NCI-H2196 (cell line): ENCODE results near the gene DNAH7.
A peak's percentile ranks its signal among the peaks of the same experiment; 100 is the strongest.

Experiments used
- DNase-seq: peaks from one replicate; lab custom pipeline; 2025; ENCODE audit not compliant: unreplicated experiment; lab: John Stamatoyannopoulos, UW

The DNAH7 gene

DNA sequence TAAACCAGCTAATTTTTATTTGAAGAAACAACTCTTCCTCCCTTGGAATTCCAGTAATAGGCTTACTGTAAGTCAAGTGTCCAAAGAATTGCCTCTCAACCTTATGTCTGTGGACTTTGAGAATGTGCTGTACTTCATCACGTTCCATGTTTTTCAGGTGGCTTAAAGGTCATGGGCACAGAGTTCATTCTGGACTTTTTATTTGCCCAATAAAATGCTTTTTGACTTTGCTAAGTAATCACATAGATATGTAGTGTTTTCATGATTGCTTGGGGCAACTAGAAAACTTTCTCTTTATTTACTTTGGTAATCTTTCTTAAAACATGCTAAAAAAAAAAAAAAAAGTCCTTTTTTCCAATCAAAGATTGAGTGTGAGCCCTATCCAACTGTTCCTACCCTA is 10.4 kb upstream of the DNAH7 start:
- DNase-seq, result no peak

DNA sequence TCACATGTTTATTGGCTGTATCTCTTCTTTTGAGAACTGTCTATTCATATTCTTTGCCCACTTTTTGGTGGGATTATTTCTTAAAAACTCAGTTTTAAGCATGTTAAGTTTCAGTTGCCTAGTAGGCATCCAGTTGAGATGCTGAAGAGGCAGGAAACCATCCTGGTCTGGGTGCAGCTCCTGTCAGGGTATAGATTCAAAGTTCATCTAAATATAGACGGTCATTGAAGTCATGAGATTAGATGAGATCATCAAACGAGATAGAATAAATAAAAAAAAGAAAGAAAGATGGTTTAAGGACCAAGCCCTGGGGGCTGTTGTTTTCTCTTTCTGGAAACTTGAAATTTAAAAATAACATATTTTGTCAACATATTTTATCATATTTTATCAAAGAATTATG is 9.2 kb upstream of the DNAH7 start:
- DNase-seq, result no peak

DNA sequence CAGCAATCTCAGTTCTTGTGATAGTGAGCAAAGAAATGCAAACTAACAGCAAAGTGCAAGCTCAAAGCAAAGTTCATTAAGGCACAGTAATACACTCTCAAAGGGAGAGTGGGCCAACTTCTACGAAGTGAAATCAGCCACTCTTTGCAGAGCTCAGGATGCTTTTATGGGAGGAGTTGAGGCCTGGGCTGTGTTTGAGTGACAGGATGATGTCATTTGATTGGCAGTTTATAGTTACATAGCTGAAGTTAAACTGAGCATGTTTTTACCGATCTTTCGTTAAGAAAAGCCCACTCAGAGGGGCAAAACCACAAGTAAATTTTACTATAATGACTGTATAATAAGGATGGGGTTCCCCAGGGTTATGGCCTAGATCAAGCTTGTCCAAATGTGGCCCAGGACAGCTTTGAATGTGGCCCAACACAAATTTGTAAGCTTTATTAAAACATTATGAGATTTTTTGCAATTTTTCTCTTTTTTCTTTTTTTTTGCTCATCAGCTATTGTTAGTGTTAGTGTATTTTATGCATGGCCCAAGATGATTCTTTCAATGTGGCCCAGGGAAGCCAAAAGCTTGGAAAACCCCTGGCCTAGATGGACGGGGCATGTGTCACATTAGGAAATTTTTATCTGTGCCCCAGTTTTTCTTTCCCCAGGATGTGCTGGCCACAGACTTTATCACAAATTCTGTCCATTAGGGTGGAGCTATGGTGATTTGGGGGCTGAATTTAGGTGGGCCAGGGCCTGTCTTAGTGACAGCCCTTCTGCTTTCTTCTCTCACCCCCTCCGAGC is 8.3 kb upstream of the DNAH7 start:
- DNase-seq, result no peak

DNA sequence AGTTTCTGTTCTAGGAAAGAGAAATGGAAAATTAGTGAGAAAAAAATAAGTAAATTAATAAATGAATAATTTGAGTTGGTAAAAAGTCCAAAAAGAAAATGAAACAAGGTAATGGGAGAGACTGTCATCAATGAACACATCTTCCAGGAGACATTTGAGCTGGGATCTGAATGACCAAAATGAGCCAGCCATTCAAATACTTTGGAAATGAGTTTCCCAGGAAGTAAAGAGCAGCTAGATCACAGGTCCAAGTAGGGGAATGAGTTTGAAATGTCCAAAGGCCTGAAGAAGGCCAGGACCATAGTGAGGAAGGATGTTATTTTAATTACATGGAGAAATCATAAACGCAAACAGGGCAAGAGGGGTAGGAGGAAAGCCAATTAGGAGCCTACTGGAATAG is 6.6 kb upstream of the DNAH7 start:
- no peak for DNase-seq

DNA sequence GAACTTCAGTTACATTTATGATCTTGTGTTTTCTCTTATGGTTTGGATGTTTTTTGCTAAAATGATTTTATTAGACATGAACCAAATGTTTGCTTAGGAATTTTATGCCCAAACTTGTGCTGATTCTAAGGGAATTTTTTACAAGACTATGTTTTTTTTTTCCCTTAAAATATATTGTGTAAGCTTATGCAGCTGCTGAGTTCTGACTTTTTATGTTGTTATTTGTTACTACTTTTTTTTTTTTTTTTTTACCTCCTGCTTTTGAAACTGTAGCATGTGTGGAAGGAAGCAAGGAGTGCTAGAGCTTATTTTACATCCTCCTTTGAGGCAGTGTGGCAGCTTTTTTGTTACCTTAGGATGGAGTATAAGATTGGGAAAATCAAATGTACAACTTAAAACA is 6.0 kb upstream of the DNAH7 start:
- no peak for DNase-seq

DNA sequence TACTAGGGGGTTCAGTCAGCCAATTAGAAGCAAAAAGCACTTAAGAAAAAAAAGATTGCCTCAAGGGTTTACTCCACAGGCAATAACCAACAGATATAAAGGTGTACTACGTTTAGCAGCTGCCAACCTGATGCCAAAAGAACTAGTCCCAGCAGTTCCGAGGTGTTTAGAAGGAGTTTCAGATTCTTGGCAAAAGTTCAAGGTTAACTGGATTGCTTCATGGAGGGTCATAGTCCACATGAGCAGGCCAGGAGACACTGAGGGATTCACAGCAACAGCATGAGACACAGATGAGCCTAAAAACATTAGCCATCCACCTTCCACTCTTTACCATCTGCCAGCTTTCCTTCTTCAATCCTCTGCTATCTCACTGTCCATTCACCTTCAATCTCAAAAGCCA is 4.9 kb upstream of the DNAH7 start:
- no peak for DNase-seq

DNA sequence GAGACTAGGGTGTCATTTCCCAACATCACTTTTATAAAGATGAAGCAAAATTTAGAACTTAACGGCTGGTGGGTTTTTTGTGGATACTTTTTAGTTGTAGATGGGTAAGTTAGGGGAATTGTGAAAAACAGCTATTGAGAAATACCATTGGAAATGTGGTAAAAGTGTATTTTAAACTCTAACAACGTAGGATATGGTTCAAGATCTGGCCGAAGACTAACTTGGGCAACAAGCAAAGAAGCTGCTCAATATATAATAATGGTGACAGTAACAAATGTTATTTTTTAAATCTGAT is 1.6 kb downstream of the DNAH7 start:
- no peak for DNase-seq

DNA sequence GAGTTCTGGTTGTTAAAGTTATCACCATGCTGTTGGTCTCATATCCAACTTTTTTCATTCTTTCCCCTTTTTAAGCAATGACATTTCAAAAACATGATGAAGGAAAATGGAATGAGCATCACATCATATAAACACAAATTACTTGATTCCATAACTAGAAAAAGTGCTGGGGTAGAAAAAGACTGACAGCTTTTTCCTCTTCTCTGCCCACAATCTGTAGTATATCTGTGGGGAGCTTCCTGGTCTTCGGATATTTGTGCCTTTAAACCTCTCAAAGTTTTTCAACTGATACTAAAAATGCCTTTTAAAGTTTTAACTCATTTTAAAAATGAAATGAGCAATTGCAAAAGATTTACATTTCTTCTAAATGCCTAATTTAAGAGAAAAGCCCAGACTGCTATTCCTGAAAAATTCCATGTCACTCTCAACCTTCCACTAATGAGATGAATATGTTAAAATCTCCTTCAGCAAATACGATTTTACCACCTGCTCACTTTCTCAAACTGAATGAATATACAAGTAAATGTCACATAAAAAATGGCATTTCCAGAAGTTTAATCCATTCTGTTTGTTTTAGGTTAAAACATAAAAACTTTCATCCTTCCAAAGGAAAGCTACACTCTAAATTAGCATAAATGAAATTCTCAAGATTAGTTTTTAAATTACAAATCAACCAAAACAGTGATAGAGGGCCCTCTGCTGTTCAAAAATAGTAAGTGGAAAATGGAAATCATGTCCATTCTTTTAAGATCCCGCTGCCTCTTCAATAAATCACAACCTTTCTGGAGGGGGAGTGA is 2.1 kb downstream of the DNAH7 start:
- peak; percentile 32 for DNase-seq

DNA sequence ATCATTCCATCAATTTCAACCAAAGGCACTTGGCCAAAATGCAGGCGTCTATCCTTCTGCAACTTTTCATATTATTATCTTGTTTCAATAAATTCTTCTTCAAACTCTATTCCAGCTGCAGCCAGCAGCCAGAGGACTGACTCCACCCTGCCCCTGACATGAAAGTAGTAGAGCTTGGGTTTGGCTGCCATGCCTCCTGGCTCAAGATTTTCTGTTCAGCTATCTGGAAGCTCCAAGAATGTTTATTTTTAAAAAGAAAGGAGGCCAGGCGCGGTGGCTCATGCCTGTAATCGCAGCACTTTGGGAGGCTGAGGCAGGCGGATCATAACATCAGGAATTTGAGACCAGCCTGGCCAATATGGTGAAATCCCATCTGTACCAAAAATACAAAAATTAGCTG is 4.9 kb downstream of the DNAH7 start:
- no peak for DNase-seq

DNA sequence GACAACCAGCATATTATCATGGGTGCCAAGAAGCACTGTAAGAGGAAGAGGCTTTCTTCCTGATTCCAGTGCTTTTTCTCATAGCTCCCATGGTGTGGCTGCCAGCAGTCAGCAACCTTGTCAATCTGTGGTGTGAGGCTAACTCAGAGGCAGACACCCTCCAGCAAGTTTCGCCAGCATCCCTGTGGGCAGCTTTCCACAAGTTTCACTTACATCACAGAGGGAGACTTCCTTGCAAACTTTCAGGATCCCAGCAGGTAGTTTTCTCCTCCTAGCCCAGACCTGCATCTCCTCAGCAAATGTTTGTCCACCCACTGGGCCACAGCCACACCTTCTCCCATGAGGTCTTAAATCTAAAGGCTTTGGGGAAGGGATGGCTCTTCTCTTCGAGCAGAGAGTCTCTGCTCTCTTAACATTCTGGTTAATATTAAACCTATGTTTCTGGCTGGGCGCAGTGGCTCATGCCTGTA is 9.1 kb downstream of the DNAH7 start:
- no peak for DNase-seq

DNA sequence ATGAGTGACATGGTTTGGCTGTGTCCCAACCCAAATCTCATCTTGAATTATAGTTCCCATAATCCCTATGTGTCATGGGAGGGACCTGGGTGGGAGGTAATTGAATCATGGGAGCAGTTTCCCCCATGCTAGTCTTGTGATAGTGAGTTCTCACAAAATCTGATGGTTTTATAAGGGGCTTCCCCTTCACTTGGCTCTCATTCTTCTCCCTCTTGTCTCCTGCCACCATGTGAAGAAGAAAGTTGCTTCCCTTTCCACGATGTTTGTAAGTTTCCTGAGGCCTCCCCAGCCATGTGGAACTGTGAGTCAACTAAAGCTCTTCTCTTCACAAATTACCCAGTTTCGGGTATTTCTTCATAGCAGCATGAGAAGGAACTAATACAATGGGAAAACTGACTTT is 14.0 kb downstream of the DNAH7 start:
- no peak for DNase-seq

DNA sequence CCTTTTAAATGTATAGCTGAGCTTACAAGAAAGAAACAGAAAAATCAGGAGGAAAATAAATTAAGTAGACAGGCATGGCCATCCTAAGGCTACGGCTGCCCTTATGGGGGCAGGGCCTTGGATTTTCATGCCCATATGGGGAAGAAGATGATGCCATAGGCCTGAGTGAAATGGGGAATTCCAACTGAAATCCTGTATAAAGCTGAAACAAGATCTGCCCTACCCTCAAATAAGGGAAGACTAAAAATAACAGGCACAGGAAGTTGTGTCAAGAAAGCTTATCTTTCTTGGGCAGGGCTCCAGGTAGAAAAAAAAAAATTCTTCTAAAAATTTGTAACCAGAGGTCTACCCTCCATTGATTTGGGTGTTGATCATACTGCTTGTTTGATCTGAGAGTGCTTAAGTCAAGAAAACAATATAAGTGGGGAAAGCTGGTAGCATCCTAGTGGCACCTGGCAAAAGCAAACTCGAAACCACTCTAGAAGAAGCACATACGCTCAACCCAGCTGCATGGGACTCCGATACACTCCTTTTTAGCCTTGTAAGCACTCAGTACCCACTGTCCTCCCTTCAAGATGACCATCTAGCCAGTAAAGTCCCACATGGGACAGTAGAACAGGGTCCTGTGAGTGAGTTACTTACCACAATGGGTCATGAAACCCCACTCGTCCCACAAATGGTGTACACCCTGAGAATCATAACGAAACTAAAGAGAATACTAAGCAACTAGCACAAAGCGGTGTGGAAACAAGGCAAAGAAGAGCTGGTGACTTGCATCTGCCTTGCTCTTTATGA is 22.3 kb downstream of the DNAH7 start:
- no peak for DNase-seq

DNA sequence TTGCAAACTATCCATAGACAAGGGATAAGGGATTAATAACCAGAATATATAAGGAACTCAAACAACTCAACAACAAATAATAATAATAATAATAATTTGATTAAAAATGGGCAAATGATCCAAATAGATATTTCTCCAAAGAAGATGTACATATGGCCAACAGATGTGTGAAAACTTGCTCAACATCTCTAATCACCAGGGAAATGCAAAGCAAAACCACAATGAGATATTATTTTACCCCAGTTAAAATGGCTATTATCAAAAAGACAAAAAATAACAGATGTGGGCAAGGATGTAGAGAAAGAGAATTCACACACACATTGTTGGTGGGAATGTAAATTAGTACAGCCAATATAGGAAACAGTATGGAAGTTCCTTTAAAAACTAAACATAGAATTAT is 26.9 kb downstream of the DNAH7 start:
- no peak for DNase-seq

DNA sequence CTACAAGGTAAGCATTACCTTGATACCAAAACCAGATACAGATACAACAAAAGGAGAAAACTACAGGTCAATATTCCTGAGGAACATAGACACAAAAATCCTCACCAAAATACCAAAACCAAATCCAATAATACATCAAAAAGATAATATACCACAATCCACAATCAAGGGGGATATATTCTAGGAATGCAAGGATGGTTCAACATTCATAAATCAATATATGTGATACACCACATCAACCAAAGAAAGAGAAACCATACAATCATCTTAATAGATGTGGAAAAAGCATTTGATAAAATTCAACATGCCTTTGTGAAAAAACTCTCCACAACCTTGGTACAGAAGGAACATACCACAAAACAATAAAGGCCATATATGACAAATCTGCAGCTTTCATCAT is 28.4 kb downstream of the DNAH7 start:
- DNase-seq, result no peak

DNA sequence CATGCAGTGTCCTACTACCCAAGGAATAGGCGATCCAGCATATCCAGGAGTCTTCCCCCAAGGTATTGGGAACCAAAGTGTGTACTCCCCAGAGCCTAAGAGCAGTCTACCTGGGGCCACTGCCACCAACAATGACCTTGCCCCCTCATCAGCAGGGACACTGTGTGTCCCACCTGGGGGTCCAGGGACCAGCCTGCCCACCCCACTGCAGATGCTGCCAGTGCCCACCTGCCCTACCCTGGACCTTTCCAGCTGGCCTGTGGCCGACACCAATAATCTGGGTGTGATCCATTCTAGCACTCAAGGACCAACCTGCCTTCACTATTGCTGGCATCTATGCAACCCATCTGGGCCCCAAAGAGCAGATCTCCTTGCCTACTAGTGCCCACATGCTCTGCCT is 32.2 kb downstream of the DNAH7 start:
- no peak for DNase-seq

DNA sequence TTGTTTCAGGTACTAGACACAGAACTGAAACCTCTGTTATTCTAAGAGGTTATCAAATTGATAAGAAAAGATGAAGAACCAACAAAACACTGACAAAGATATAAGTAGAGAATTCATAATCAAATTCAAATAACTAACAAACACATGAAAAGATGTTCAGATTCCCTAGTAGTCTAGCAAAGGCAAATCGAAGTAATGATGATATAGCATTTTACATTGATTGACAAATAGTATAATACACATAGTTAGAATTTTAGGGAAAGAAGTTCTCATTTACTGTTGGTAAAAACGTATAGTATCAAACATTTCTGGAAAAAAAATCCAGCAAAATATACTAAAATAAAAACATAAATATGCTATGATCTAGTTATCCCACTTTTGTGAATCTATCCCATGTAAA is 50.6 kb downstream of the DNAH7 start:
- DNase-seq, result no peak

DNA sequence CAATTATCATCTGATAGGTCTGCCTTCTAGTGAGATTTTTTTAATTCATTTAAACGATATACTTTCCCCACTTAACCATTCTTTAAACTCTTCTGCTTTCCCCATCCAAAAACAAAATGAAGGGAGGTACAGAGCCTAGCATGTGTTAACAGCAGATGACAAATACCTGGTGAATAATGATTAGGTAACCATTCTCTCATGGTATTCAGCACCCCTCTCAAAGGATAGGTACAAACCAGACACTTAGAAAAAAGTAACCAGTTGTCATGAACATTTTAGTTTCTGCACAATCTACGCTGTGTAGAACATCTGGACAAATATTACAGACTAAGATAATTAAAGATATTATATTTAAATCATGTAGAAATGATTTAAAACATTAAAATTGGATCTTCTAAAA is 56.3 kb downstream of the DNAH7 start:
- DNase-seq, result no peak

DNA sequence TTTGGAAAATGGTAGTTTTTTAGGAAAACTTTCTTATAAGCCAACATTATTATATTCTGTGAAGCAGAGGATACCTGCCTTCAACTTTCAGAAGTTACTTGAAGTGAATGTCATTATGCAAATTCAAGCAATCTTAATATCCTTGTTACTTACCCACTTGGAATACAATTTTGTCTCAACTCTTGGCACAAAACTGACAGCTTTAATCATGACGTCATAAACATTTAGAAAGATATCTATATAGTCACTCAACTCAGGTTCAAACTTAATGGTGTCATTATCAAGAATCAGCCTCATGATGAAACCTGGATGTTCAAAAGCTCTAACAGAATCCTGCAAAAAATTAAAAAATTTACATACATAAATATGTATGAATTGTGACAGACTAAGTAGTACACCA is 68.1 kb downstream of the DNAH7 start:
- DNase-seq, result no peak

DNA sequence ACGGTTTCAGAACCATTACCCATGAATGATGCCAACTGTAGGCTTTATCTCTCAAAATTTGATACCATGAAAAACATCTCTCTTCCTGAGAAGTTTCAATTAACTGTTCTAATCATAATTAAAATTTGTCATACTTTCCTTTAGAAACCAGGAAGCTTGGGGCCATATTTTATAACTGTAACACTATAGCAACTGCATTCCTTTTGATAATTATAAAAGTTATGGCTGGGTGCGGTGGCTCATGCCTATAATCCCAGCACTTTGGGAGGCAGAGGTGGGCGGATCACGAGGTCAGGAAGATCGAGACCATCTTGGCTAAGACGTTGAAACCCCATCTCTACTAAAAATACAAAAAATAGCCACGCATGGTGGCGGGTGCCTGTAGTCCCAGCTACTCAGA is 70.6 kb downstream of the DNAH7 start:
- DNase-seq, result no peak

DNA sequence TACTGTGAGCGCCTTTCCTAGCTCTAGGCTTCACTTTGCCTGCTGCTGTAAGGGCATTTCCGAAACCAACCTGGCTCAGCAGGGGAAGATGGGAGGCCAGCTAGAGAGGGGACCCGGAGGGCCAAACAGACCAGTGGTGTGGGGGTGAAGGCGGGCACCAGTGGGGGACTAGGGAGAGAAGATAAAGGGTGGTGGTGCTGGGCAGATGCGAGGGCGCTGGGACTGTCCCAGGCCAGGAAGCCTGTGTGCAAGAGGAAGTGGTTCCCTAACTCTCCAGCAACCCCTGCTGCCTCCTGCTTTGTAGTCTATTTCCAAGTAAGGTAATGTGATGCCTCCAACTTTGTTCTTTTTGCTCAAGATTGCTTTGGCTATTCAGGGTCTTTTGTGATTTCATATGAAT is 73.1 kb downstream of the DNAH7 start:
- DNase-seq, result no peak

DNA sequence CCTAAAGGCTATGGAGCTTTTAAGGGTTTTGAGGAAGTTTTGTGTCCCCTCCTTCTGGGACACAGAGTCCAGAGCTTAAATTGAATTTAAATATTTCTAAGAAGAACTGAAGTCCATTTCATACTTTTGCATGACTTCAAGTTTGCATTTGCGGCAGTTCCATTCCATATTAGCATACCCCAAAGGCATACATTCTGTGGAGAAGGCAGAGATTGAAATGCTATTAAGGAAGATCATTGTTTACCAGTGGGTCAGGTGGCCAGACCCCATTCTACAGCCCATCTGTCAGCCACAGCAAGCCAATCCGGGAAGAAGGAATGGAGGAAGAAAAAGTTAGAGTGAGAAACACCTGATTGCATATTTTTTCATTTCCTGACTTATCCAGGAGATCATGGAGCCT is 75.0 kb downstream of the DNAH7 start:
- DNase-seq, result no peak

DNA sequence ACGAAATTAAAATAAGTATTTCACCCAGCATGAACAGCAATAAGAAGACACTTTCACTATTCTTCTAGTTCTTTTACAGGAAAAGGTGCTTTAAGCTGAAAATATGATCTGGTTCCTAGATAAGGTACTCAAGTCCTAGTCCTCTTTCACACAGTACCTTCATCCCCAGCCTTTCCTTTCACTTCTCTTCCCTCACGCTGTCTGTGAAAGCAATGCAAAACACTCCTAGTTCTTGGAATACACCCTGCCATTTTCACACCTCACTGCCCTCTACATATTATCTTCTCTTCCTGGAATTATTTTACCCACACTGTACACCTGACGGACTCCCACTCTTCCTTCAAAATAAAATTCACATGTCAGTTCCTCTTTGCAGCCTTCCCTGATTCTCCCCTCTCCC is 82.9 kb downstream of the DNAH7 start:
- DNase-seq, result no peak
